Measurements from ENCODE around the gene PTPRM. TPM values are rescaled to one million over a fixed set of nuclear protein-coding genes. Genes with fewer than 3 reads are reported as not detected.

PTPRM gene
- total and polyA plus RNA-seq, 7 donors, result 3.9 to 151 (median 62.8) TPM

GRCh38 chr18:7626175-7626921 lies 59.2 kb downstream of the PTPRM start:
- Histone ChIP-seq H3K9me3 (no peaks in the 10 kb centered on the region), H3K4me1 (peaks cover 0 to 30% (median 21%) of the 10 kb centered on the region in 4 donors), H3K4me3 (no peak overlapping the region), H3K27me3 (no peaks in the 10 kb centered on the region), H3K27ac (no peak overlapping the region), H3K36me3 (no peaks in the 10 kb centered on the region)
- no peak for TF ChIP-seq POLR2AphosphoS5 (IDR thresholded peaks at IDR 0.05)
- TF ChIP-seq EP300 (IDR thresholded peaks at IDR 0.05), result no peak
- no peak for TF ChIP-seq POLR2A (IDR thresholded peaks at IDR 0.05)
- no peak for TF ChIP-seq CTCF (IDR thresholded peaks at IDR 0.05)
- no peak for DNase-seq
- intact Hi-C loops (cut with DNase I), result no loop called here
- 50 to 69% methylated on average over 4 of the region's 4 CpGs for WGBS, 2 donors

- TF ChIP-seq EP300 (IDR thresholded peaks at IDR 0.05) (no peak), POLR2AphosphoS5 (IDR thresholded peaks at IDR 0.05) (peak in 1 of 4 donors; percentile 13), POLR2A (IDR thresholded peaks at IDR 0.05) (no peak)
- H3K4me3 ChIP-seq, result no peak overlapping the region
- peaks cover 0 to 30% (median 21%) of the 10 kb centered on the region in 4 donors for H3K4me1 ChIP-seq
- no peak for DNase-seq
- intact Hi-C loops (cut with DNase I), result no loop called here
- no peaks in the 10 kb centered on the region for H3K36me3 ChIP-seq
- H3K27ac ChIP-seq, result peak overlapping the region in 1 of 4 donors; percentile 9
- WGBS, 2 donors, result 63 to 69% methylated on average over 5 of the region's 5 CpGs
- no peaks in the 10 kb centered on the region for H3K9me3 ChIP-seq
- H3K27me3 ChIP-seq, result no peaks in the 10 kb centered on the region
These were observed 59.9 kb downstream of the PTPRM start for GRCh38 chr18:7626922-7627440.

- no peak for DNase-seq
- TF ChIP-seq POLR2AphosphoS5 (IDR thresholded peaks at IDR 0.05), result no peak
- TF ChIP-seq POLR2A (IDR thresholded peaks at IDR 0.05), result no peak
- no peak for TF ChIP-seq CTCF (IDR thresholded peaks at IDR 0.05)
- no peak for TF ChIP-seq EP300 (IDR thresholded peaks at IDR 0.05)
- Histone ChIP-seq H3K4me1 (peaks cover 0 to 25% (median 19%) of the 10 kb centered on the region in 4 donors), H3K27ac (no peak overlapping the region), H3K36me3 (no peaks in the 10 kb centered on the region), H3K9me3 (no peaks in the 10 kb centered on the region), H3K4me3 (no peak overlapping the region), H3K27me3 (no peaks in the 10 kb centered on the region)
- intact Hi-C loops (cut with DNase I), result no loop called here
These were observed 62.3 kb downstream of the PTPRM start for GRCh38 chr18:7629416-7629815.

- Histone ChIP-seq H3K36me3 (no peaks in the 10 kb centered on the region), H3K27ac (no peak overlapping the region), H3K9me3 (no peaks in the 10 kb centered on the region), H3K27me3 (no peaks in the 10 kb centered on the region), H3K4me3 (no peak overlapping the region), H3K4me1 (peaks cover 0 to 30% (median 23%) of the 10 kb centered on the region in 4 donors)
- intact Hi-C loops (cut with DNase I), result no loop called here
- WGBS, 2 donors, result 87 to 88% methylated on average over 4 of the region's 4 CpGs
- no peak for DNase-seq
- no peak for TF ChIP-seq EP300 (IDR thresholded peaks at IDR 0.05)
These were observed 63.8 kb downstream of the PTPRM start for GRCh38 chr18:7630731-7631442.

- no peak for DNase-seq
- WGBS, 2 donors, result 78 to 80% methylated on average over 6 of the region's 6 CpGs
- Histone ChIP-seq H3K36me3 (no peaks in the 10 kb centered on the region), H3K4me3 (no peak overlapping the region), H3K9me3 (no peaks in the 10 kb centered on the region), H3K27me3 (no peaks in the 10 kb centered on the region), H3K4me1 (peaks cover 0 to 29% (median 19%) of the 10 kb centered on the region in 4 donors), H3K27ac (no peak overlapping the region)
- TF ChIP-seq POLR2A (IDR thresholded peaks at IDR 0.05) (no peak), CTCF (IDR thresholded peaks at IDR 0.05) (no peak), EP300 (IDR thresholded peaks at IDR 0.05) (no peak), POLR2AphosphoS5 (IDR thresholded peaks at IDR 0.05) (no peak)
- intact Hi-C loops (cut with DNase I), result no loop called here
These were observed 65.3 kb downstream of the PTPRM start for GRCh38 chr18:7632152-7633098.

Measured in sigmoid colon (tissue), 7 donors.